HG03135 (cell line): ENCODE data around the gene MAPKAPK2.

Source experiments
- ATAC-seq: cut with Tn5 transposase; IDR thresholded peaks from one replicate; pipeline ENCODE4 v1.9.1; 2021; ENCODE audit warnings: mild to moderate bottlenecking, moderate library complexity; ENCODE audit not compliant: unreplicated experiment

Gene MAPKAPK2

DNA sequence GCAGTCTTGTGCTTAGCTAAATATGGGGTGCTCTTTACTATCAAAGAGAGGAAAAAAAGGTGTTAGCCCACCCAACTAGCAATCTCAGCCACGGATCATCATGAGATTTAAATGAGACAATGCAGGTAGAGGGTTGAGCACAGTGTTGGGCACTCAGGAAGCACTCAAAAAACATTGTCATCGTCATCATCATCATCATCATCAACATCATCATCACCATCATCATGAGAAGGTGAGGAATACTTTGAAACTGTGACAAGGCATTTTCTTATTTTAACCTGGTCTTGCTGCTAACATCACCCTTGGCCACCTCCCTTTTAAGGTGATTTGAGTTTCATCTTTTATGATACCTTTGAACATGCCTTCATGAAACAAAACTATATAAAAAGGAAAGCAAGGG is 3.3 kb upstream of the MAPKAPK2 start:
- ATAC-seq, result no peak

DNA sequence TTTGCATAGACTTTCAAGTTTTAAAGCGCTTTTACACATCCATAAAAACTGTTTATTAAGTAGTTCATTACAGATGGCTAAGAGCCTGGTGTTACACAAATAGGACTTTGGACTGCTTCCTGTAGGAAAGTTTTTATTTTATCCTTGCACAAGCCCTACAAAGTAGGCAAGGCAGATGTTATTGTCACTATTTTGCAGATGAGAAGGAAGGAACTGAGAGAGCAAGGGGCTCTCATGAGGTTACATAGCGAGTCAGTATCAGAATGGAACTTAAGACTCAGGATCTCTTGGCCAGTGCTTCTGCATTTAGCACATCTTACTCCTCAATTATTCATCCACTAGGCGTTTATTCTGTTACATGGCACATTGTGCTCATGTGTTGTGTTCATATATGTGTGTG is 2.6 kb upstream of the MAPKAPK2 start:
- ATAC-seq, result no peak

DNA sequence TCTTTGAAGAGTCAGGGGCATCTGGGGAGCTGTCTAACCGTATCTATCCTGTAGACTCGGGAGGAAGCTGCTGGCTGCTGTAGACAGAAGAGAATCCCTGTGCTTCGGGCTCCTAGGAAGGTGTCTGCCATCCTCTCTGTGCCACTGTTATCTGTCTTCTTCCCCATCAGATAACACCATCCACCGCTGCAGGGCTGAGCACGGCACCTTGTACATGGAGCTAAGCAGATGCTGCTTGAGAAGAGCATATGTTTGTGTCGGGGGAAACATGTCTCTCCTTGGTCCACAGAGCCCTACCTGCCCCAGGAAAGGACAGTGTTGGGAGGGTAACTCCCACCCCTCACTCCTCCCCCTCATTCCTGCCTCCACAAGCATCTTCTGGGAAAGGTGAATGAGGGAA is 1.4 kb upstream of the MAPKAPK2 start:
- ATAC-seq, result no peak

DNA sequence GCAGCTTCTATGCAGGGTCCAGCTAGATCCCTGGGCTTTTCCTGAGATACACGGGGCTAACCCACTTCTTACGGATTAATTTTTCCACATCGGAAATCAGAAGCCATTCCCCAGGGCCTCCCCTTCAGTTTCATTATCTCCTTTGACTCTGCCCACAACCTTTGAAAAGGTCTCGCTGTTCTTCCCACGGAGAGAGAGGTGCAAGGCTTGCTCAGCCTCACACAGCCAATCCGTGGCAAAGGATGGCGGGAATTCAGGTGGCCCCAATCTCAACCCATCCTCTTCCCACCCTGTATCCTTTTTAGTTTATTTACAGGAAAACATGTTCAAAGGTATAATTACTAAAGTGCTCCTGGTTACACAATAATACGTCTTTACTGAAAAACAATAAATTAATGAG is 702 bp upstream of the MAPKAPK2 start:
- ATAC-seq, result no peak

DNA sequence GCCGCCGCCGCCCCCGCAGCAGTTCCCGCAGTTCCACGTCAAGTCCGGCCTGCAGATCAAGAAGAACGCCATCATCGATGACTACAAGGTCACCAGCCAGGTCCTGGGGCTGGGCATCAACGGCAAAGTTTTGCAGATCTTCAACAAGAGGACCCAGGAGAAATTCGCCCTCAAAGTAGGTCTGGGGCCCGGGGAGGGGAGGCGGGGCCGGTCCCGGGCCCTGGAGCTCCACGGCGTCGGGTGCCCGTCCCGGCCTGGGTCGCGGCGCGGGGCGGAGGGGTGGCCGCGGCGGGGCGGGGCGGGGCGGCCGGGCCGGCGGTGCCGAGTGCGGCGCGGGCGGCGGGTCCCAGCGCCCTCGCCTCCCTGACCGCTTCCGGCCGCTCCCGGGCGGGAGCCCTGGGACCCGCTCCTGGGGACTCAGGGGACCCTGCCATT is 646 bp downstream of the MAPKAPK2 start:
- ATAC-seq, result peak; percentile 23

DNA sequence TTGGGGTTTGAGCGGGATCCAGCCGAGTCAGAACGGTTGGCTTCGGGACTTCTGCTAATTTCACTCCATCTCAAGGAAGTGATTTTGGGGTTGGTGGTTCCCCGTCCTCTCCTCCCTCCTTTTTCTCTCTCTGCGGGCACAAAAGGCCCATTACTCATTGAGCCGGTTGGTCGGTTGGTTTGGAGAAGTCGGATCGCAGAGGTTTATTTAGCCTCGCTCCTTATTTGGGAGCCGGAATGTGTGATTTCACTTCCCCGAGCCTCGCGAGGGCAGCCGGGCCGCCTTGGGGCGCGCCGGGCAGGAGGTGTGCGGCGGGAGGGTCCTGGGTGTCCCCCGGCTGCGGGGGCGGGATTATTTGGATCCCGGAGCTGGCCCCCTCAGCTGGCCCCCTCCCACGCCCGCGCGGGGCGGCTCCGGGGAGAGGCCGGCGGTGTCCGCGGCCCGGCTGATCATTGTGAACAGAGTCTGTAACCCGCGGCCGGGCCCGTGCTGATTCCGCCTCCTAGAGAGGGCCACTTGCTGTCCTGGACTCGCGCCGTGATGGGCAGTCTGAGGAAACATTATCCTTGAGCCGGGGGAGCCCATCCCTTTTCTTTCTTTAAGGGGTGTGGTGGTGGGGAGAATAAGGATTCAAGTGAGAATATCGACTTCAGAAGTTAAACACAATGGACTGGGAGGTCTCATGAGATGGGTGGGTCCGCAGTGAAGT is 1.2 kb downstream of the MAPKAPK2 start:
- peak; percentile 40 for ATAC-seq

DNA sequence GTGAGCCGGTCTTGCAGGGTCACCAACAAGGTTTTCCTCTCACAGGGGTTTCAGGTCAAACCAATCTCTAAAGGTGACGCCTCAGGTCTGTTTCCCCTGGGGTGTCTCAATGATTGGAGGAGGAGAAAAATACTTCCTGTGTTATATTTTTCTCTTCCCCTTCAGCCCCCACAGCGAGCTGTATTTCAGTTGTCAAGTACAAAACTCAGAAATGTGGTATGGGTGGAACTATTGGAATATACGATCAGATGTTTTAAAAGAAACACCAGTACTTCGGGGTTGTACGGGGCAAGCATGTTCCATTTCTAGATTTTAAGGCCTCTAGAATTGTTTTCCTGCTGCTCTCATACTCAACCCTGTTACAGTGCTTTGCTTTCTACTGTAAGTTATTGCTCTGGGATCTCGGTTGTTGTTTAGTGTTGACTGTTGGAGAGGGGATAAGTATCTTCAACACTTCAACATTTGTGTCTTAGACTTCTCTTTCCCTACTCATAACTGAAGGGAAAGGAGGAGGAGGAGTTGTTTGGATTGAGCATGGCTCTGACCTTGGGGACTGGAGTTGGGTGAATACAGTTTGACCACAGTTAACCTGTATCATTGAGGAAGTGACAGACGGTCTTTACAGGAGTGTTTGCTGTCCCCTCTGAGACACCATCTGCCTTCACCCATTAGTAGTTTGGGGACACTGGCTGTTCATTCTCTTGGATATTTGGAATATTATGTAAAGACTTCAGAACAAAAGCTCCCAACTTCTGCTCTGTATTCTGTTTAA is 2.0 kb downstream of the MAPKAPK2 start:
- no peak for ATAC-seq

DNA sequence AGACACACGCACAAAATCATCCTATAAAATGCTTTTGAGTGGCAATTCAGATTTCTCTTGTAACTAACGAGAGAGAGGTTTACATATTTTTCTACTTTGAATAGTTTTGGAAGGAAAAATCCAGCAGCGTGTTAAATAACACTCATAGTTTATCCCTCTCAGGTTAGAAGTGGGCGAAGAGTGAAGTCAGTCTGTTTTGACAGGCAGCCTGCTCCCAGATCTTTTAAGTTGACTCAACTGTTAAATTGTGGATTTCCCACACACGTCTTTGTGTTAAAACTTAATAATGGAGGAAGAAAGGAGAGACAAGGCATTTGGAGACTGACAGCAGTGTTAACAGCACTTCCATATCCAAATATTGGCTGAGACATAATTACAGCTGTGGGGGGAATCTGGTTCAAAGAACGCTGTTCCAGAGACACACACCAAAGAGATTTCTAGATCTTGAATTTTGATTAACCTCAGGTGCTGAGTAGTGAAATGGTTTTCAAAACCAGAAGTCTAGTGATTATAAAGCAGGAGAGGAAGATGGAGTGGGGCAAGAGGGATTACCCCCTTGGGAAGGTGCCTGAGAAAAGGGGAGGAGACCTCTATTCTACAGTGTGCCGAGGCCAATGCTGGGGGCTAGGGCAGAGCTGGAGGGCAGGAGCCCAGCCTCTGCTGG is 2.7 kb downstream of the MAPKAPK2 start:
- no peak for ATAC-seq

DNA sequence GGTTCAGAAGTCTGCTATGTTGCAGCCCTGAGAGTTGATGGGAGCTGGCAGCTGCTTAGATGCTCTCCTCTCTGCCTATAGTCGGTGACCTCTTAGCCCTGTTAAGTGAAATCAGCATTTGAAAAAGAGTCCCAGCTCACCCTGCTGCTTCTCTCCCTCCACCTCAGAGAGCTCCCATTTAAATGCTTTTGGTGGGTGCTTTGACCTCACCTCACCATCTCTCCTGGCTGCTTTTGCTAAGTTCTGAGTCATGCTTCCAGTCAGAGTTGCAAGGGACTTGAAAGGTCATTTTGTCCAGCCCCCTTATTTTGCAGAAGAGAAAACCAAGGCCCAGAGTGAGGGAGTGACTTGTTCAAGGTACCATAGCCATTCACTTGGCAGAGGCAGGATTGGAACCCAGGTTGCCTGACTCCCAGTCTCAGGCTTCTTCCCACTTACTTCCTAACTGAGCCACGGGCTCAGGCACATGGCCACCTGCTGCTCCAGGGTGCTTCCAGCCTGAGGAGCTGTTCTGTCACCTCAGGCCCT is 3.3 kb downstream of the MAPKAPK2 start:
- no peak for ATAC-seq

DNA sequence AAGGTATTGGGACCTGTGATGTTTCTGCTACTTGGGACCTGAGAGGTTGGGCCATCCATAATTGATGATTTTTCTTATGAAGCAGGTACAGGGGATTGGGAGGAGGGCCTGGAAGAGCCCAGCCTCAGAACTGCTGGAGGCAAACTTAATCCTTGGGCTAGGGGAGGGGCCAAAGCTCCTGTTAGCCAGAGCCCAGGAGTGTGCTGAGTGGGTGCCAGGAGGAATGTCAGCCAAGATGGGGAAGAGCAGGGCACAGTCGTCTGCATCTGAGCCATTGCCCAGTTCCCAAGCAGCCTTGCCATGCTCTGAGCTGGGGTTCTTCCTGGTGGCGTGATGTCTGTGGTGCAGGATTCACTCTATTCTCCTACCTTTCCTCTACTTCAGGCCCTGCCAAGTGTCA is 5.8 kb downstream of the MAPKAPK2 start:
- no peak for ATAC-seq

DNA sequence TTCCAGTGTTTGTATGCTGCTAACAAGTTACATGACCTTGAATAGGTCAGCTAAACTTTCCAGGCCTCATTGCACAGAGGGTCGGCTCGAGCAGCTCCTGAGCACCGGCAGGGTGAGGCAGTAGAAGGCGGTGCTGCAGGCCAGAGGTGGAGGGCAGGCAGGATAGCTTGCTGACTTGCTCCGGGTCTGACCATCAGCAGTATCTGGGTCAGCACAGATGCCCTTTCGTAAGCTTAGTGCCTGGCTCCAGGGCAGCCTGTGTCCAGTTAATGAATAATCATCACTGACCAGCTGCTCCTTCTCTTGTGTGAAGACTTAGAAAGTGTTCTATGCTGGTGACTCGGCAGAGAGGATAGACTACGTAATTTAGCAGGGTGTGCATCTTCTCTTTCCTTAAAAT is 6.9 kb downstream of the MAPKAPK2 start:
- ATAC-seq, result no peak

DNA sequence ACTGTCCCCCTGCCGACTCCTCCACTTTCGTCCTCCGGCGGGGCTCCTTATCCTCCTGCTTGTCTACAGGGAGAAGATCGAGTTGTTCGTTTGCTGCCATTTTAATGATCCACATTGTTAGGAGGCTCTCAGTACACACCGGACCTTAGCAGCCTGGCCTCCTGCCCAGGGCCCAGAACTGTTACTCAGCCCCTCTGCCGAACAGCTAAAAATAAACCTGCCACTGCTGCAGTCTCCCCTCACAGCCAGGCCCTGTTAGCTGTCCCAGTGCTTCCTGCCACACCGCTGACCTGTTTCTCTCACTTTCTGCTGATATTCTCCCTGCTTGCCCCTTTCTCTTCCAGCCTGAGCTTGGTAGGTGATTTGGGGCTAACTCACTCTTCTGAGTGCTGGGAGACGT is 8.3 kb downstream of the MAPKAPK2 start:
- ATAC-seq, result no peak

DNA sequence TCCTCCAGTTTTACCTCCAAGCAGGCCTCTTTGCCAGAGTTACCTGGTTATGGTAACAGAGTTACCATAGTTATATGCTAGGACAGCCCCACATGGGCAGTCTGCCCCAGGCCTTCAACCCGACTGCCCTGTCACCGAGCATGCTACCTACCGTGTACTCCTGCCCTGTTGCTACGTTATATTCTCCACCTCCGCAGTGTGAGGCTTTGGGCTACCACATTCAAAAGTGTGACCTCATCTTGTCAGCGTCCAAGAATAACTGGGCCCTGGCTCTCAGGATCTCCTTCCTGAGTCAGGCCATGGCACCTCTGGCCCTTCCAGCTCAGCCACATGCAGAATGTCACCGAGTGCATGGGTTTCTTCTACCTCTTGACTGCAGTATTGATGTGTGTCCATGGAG is 8.9 kb downstream of the MAPKAPK2 start:
- no peak for ATAC-seq

DNA sequence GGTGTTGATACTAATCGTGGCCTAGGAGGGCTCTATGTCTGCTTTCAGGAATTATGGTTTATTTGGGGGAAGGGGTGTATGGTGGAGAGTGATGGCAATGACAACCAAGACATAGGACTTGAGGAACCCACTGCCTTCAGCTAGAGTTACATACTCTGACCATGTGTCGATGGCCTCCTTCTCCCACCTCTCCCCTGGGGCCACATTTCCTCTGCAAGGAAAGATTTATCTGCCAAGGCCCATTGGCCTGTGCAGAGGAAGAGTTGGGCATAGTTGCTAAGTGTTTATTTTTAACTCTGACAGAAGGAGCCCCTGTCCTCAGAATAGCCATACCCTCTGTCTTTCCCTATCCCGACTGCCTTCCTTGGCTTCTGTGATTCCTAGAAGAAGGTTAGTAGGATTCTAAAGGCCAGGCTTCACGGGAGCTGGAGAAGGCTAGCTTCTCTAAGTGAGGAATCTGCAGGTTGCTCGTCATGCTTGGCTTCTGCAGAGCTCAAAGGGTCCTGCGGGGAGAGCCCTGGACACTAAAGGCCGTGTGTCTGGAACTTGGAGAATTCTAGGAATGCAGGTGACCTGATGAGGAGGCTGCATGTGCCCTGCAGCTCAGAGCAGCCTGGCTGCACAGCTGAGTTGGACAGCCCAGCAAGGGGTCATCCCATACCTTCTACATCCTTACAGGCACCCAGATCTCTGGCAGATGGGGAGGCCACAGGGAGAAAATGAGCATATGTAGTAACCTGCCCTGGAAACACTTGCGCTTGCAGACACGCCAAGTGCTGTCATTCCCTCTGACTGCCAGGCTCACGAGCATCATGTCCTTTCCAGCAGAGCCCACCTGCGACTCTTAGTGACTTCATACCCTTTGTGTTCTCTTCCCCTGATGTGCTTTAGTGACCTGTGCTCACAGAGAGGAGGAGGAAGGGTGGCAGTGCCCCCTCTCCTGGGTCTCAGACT is 9.7 kb downstream of the MAPKAPK2 start:
- no peak for ATAC-seq

DNA sequence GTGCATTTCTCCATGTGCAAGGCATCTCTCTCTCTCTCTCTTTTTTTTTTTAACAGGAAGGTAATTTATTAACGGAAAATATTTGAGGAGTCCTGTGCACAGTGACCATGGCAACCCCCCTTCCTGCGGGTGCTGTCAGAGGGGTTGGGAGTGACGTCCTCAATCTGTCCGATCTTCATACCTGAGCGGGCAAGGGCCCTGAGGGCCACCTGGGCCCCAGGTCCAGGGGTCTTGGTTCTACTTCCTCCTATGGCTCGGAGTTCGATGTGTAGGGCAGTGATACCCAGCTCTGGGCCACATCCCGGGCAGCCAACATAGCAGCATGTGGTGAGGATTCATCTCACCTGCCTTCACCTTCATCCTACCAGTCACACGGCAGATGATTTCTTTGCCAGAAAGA is 11.0 kb downstream of the MAPKAPK2 start:
- ATAC-seq, result no peak

DNA sequence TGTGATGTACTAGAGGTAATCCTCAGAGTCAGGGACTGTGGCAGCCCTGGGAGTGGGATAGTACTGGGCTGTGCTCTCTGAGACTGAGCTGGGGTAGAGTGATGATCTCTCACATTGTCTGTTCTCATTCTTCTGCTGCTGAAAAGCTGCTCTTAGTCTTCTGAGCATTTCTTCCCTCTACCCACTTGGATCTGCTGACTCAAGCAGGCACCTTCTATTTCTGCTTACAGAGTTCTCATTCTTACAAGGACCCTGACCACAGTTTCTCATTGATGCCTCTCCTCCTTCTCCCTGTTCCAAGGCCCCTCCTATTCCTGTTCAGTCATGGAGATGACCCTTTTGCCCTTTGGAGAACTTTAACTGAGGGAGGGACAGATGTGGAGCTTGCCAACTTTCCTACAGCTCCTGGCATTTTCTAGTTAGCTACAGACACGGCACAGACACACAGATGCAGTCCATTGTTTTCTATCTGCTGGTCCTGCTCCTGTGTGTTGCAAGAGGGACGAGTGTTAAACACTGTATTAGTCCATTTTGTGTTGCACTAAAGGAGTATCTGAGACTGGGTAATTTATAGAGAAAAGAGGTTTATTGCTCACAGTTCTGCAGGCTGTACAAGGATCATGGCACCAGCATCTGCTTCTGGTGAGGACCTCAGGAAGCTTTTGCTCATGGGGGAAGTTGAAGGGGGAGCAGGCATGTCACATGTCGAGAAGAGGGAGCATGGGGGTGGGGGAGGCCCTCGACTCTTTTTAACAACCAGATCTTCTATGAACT is 12.3 kb downstream of the MAPKAPK2 start:
- ATAC-seq, result no peak

DNA sequence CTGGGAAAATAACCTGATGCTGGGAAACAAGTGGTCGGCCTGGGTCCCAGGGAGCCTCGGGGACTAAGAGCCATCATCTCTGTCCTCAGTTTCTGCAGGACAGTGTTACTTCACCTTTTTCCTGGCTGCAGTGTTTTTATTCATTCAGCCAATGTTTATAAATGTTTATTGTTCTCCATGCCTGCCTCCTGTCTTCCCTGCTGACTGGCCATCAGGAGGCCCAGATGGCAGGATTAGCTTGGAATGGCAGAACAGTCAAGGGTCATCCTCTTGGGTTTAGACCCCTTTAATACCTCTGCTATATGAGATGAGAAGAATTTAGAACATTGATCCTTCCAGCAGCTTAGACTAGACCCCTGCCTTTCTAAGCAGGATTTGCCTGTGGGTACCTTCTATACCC is 13.3 kb downstream of the MAPKAPK2 start:
- no peak for ATAC-seq

DNA sequence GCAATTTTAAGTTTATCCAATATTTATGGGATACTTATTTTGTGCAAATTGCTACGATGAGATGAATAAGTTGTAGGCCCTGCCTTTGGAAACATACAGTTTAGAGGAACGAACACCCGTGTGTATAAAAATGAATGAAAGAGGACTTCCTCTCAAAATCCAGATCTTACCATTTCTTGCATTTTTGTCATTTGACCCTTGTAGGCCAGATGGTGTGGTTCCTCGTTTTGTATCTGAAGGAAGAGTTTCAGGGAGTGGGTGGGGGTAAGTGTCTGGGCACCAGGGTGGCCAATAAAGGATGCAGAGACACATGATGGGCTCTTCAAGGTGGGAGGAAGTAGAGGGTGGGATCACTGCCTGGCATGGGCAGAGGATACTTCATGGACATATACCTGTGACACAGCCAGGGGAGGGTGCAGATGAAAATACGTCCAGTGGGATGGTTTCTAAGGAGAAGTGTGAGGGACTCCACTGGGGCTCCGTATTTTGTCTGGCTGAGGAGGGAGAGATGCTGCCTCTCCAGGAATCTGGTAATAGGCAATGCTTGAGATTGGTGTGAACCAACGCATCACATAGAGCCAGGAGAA is 14.4 kb downstream of the MAPKAPK2 start:
- no peak for ATAC-seq

DNA sequence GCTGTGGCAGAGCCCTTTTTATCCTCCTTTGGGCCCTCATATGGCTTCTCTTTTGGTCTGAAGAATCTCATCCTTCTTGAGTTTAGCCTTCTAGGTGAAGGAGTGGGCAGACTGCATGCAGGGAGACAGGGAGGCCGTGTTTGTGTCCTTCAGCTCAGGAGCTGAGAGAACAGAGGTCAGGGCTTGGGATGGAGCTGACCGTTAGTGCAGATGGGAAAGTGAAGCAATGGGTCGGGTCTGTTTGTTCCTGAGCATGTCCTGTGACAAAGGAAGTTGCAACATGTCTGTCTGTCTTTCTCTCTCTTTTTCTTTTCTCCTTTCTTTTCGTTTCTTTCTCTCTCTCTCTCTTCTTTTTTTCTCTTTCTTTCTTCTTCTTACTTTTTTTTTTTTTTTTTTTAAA is 14.9 kb downstream of the MAPKAPK2 start:
- ATAC-seq, result no peak
